GM12873 (cell line): ENCODE data around the gene CCDC187.

Experiments used
- CTCF ChIP-seq: IDR thresholded peaks from 2 replicates; pipeline ENCODE4 v1.5.1; 2012; ENCODE audit warnings: low read depth, mild to moderate bottlenecking, moderate library complexity, low read length, control low read depth; ENCODE audit not compliant: insufficient read depth; ENCODE audit errors: missing control alignments

Gene CCDC187

GRCh38 chr9:136230773-136231172 is 73.1 kb downstream of the CCDC187 start:
- TF ChIP-seq CTCF: no peak

- TF ChIP-seq CTCF: no peak
These were observed 73.5 kb downstream of the CCDC187 start for GRCh38 chr9:136230365-136230764.

- no peak for TF ChIP-seq CTCF
These were observed 74.5 kb downstream of the CCDC187 start for GRCh38 chr9:136229096-136230065.

GRCh38 chr9:136228107-136228875 is 75.6 kb downstream of the CCDC187 start:
- no peak for TF ChIP-seq CTCF

- no peak for TF ChIP-seq CTCF
These were observed 77.0 kb downstream of the CCDC187 start for GRCh38 chr9:136226680-136227407.

- peak; percentile 100 for TF ChIP-seq CTCF
These were observed 77.9 kb downstream of the CCDC187 start for GRCh38 chr9:136225748-136226679.
